Aorta (tissue), 5 donors: ENCODE data around the gene IGSF3. TPM values are rescaled to one million over a fixed set of nuclear protein-coding genes. Genes with fewer than 3 reads are reported as not detected.
"Not testable (repeated sequence)": the region's sequence is repeated elsewhere in the genome, so short reads cannot be mapped to it uniquely, and the experiment has no call there.

Source experiments
- ATAC-seq: fragments of 200-7000 bp; cut with Tn5 transposase; one replicate; pipeline ENCODE4 v1.9.1; 2022; ENCODE audit warnings: moderate library complexity; ENCODE audit not compliant: low FRiP score
- DNase-seq, 2 donors: peaks; one replicate each; pipeline ENCODE4 v3.0.0-alpha.2; 2020
- H3K27ac ChIP-seq, 2 donors: one replicate each; pipeline ENCODE4 v1.5.1; 2013; ENCODE audit warnings: low read length in 2 of 2, mild to moderate bottlenecking in 2 of 2, moderate library complexity in 2 of 2, control low read depth in 1 of 2, inconsistent platforms in 1 of 2, low read depth in 1 of 2
- H3K27me3 ChIP-seq, 2 donors: one replicate each; pipeline ENCODE4 v1.6.1; 2013; ENCODE audit warnings: control low read depth in 1 of 2, low read length in 1 of 2, mild to moderate bottlenecking in 1 of 2, moderate library complexity in 1 of 2; ENCODE audit not compliant: insufficient read depth in 2 of 2, control insufficient read depth in 1 of 2
- H3K36me3 ChIP-seq, 2 donors: one replicate each; pipeline ENCODE4 v1.6.1; 2013; ENCODE audit warnings: control low read depth in 1 of 2, low read length in 1 of 2, mild to moderate bottlenecking in 1 of 2; ENCODE audit not compliant: insufficient read depth in 2 of 2, control insufficient read depth in 1 of 2
- H3K4me1 ChIP-seq, 2 donors: one replicate each; pipeline ENCODE4 v1.6.1; 2013; ENCODE audit warnings: low read length in 2 of 2, control low read depth in 1 of 2, mild to moderate bottlenecking in 1 of 2, moderate library complexity in 1 of 2; ENCODE audit not compliant: insufficient read depth in 2 of 2, control insufficient read depth in 1 of 2
- H3K4me3 ChIP-seq, 2 donors: one replicate each; pipeline ENCODE4 v1.5.1; 2013; ENCODE audit warnings: low read length in 2 of 2, control low read depth in 1 of 2, mild to moderate bottlenecking in 1 of 2
- H3K9me3 ChIP-seq: one replicate; pipeline ENCODE4 v1.6.1; 2013; ENCODE audit warnings: mild to moderate bottlenecking, low read length; ENCODE audit not compliant: control insufficient read depth
- WGBS, 2 donors: extraction: QIAGEN DNeasy Blood & Tissue Kit; methylation state at CpG; one replicate each; pipeline ENCODE4 v1.1.7; 2013; 5-methylcytosine and 5-hydroxymethylcytosine counted together
- intact Hi-C, 2 donors: fragments of 100-400 bp; cut with DNase I; formaldehyde crosslinking; loops; one replicate each; pipeline versions ENCODE4 v1.14.2 to v1.15.0; 2022
- polyA plus RNA-seq, 2 donors: library from polyadenylated mRNA; stranded (reverse); fragments of 200-250 nt; gene quantifications; one replicate each; pipeline ENCODE4 v1.2.3, GENCODE V29; 2013
- total RNA-seq, 2 donors: library from RNA; stranded (reverse); fragmentation: NEBNext Ultra II Directional; extraction: Animal tissue kit (Norgen Biotek cat#: 25700); gene quantifications; one replicate each; pipeline ENCODE4 v1.2.1, GENCODE V29; 2021
- donor health status: healthy with polysubstance abuse.
- donor health status: Bipolar disorder and iron deficiency.
- donor health status: DM: no; HTN: no; CAD: no.
- donor health status: DM: no; HTN: no; CAD: no.
- donor health status: DM: yes; HTN: yes; CAD: no.

IGSF3 gene
- total and polyA plus RNA-seq, 4 donors: 0.18 to 5.9 (median 0.93) TPM

DNA sequence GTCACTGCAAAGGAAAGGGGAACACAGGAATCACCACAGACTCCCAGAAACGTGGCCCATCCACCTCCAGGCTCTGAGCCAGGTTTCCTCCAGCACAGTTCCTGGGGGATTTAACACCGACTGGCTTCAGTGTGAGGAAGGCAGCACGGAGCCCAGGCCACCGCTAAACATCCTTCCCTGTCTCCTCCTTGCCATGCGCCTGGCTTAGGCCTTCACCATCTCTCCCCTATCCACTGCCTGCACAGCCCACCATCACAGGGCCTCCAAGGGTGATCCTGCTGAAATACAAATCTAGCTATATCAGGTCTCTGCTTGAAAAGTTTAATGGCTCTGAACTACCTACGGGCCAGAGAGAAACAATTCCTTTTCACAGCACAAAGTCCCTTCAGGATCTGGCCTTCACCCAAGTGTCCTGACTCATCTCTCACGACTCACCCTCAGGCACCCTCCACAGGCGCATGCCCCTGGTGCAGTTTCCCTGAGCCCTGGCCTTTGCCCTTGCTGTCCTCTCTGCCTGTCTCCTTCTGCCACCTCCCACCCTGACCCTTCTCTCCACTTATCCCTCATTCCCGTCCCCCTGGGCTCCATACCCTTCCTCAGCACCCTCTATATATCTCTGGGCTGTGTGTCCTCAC is 78.3 kb downstream of the IGSF3 start:
- 56 to 58% methylated on average over 9 of the region's 9 CpGs for WGBS, 2 donors
- H3K4me3 ChIP-seq, intact Hi-C loops, H3K9me3 ChIP-seq, H3K27ac ChIP-seq, H3K36me3 ChIP-seq, H3K4me1 ChIP-seq, ATAC-seq, DNase-seq, H3K27me3 ChIP-seq: not testable (repeated sequence)

GRCh38 chr1:116587501-116588227 is 79.9 kb downstream of the IGSF3 start:
- intact Hi-C loops: no loop called here
- no peaks in the 10 kb centered on the region for H3K36me3 ChIP-seq
- H3K27ac ChIP-seq: no peak overlapping the region

GRCh38 chr1:116586741-116587143 is 80.8 kb downstream of the IGSF3 start:
- Histone ChIP-seq H3K4me1 (no peaks in the 10 kb centered on the region), H3K4me3 (no peak overlapping the region), H3K36me3 (no peaks in the 10 kb centered on the region), H3K27me3 (no peaks in the 10 kb centered on the region), H3K27ac (no peak overlapping the region), H3K9me3 (no peaks in the 10 kb centered on the region)
- ATAC-seq (no peak), DNase-seq (no peak)
- intact Hi-C loops: no loop called here
- WGBS, 2 donors: 87% methylated on average over 3 of the region's 3 CpGs

More at GRCh38 chr1:116587501-116588227, 79.9 kb downstream of the IGSF3 start:
- H3K9me3 ChIP-seq: no peaks in the 10 kb centered on the region
- H3K4me1 ChIP-seq: no peaks in the 10 kb centered on the region
- ATAC-seq (no peak), DNase-seq (no peak)
- WGBS, 2 donors: 70 to 77% methylated on average over 5 of the region's 5 CpGs
- no peaks in the 10 kb centered on the region for H3K27me3 ChIP-seq
- no peak overlapping the region for H3K4me3 ChIP-seq

DNA sequence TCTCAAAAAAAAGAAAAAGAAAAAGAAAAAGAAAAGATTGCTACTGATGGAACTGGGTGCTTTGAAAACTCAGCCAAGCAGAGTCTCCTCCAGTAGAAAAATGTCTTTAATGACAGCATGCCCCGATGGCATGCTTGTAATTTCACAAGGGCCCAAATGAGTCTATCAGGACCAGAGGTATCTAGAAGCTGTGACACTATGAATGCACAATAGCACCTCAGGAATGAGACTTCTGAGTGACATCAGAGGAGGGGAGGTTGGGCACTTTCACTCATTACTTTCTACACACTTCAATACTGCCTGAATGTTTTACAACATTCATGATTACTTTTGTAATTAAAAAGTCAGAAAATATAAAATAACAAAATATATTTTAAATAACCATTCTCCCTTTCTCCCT is 81.6 kb downstream of the IGSF3 start:
- intact Hi-C loops: no loop called here
- no peaks in the 10 kb centered on the region for H3K9me3 ChIP-seq
- H3K4me3 ChIP-seq: no peak overlapping the region
- no peak for ATAC-seq
- no peaks in the 10 kb centered on the region for H3K27me3 ChIP-seq
- no peak overlapping the region for H3K27ac ChIP-seq
- no peaks in the 10 kb centered on the region for H3K4me1 ChIP-seq
- WGBS, 2 donors: 52 to 64% methylated on average over 1 of the region's 1 CpG
- H3K36me3 ChIP-seq: no peaks in the 10 kb centered on the region
- DNase-seq: no peak

GRCh38 chr1:116581323-116581885 is 86.1 kb downstream of the IGSF3 start:
- no peak for DNase-seq
- no peaks in the 10 kb centered on the region for H3K4me1 ChIP-seq
- WGBS, 2 donors: 97% methylated on average over 3 of the region's 3 CpGs
- no peaks in the 10 kb centered on the region for H3K27me3 ChIP-seq
- H3K27ac ChIP-seq: no peak overlapping the region
- ATAC-seq: no peak
- intact Hi-C loops: no loop called here
- no peak overlapping the region for H3K4me3 ChIP-seq
- H3K9me3 ChIP-seq: no peaks in the 10 kb centered on the region
- no peaks in the 10 kb centered on the region for H3K36me3 ChIP-seq

- H3K4me1 ChIP-seq: no peaks in the 10 kb centered on the region
- DNase-seq: no peak
- no peak overlapping the region for H3K27ac ChIP-seq
- no peak for ATAC-seq
- H3K27me3 ChIP-seq: no peaks in the 10 kb centered on the region
- H3K4me3 ChIP-seq: no peak overlapping the region
- whole genome bisulfite sequencing, 2 donors: 90 to 91% methylated on average over 7 of the region's 7 CpGs
- H3K9me3 ChIP-seq: no peaks in the 10 kb centered on the region
- intact Hi-C loops: no loop called here
- no peaks in the 10 kb centered on the region for H3K36me3 ChIP-seq
These were observed 86.8 kb downstream of the IGSF3 start for GRCh38 chr1:116580446-116581322.

DNA sequence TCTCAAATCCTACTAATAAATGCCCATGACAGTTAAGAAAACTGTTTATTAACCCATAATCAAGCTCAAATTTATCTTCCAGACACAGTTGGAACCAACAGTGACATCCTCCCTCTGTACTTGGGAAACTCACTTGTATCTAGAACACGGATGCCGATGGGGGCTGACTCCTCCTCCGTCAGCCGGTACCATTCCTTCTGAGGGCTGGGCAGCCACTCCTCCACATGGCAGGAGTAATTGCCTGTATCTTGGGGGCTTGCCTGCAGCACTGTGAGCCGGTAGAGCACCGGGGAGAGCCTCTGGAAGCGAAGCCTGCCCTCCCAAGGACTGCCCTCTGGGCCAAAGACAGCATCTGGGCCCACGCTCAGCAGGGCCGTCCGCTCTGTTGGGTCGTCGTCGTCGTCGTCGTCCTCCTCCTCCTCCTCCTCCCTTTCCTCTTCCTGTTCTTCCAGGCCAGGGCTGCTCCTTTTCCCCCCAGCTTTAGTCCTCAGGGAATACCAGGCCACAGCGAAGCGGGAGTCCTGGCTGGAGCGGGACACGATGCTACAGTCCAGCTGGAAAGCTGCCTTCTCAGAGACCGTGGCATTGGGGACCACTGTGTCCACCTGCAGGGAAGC is 88.2 kb downstream of the IGSF3 start:
- DNase-seq (no peak), ATAC-seq (no peak)
- Histone ChIP-seq H3K27me3 (no peaks in the 10 kb centered on the region), H3K4me3 (no peak overlapping the region), H3K36me3 (no peaks in the 10 kb centered on the region), H3K27ac (no peak overlapping the region), H3K4me1 (no peaks in the 10 kb centered on the region), H3K9me3 (no peaks in the 10 kb centered on the region)
- intact Hi-C loops: loop anchor here in 1 of 2 donors (10.0 kb wide), 1 partner anchor 545 kb away; the partner anchor contains the start of gene TRIM45
- WGBS, 2 donors: 36 to 54% methylated on average over 20 to 21 of the region's 21 CpGs

- H3K4me3 ChIP-seq: no peak overlapping the region
- H3K4me1 ChIP-seq: no peaks in the 10 kb centered on the region
- no peaks in the 10 kb centered on the region for H3K9me3 ChIP-seq
- 93 to 100% methylated on average over 1 of the region's 1 CpG for WGBS, 2 donors
- no peak for DNase-seq
- H3K27me3 ChIP-seq: no peaks in the 10 kb centered on the region
- H3K27ac ChIP-seq: no peak overlapping the region
- ATAC-seq: no peak
- no peaks in the 10 kb centered on the region for H3K36me3 ChIP-seq
- intact Hi-C loops: loop anchor here in 1 of 2 donors (10.0 kb wide), 1 partner anchor 546 kb away; the partner anchor contains the start of gene TRIM45
These were observed 89.0 kb downstream of the IGSF3 start for GRCh38 chr1:116578581-116578980.
